ENCODE measurements around the gene DDX21. TPM values are rescaled to one million over a fixed set of nuclear protein-coding genes. Genes with fewer than 3 reads are reported as not detected.
A peak's percentile ranks its signal among the peaks of the same experiment; 100 is the strongest.
"Not testable (repeated sequence)": the region's sequence is repeated elsewhere in the genome, so short reads cannot be mapped to it uniquely, and the experiment has no call there.

Gene DDX21
- total RNA-seq, 2 donors from 2014 or later: 21.4 to 30.0 TPM

GRCh38 chr10:68957284-68957615, 1.3 kb downstream of the DDX21 start:
- Histone ChIP-seq H3K4me3 (peak overlapping the region; percentile 78 to 86), H3K9me3 (no peaks in the 10 kb centered on the region), H3K36me3 (peaks cover 21% of the 10 kb centered on the region), H3K4me1 (peaks cover 0 to 35% of the 10 kb centered on the region in 2 donors), H3K27ac (peak overlapping the region in 1 of 2 donors; percentile 82), H3K27me3 (no peaks in the 10 kb centered on the region)
- no peak for DNase-seq (ENCODE audit: low spot score)
- TF ChIP-seq, protein P1, sequence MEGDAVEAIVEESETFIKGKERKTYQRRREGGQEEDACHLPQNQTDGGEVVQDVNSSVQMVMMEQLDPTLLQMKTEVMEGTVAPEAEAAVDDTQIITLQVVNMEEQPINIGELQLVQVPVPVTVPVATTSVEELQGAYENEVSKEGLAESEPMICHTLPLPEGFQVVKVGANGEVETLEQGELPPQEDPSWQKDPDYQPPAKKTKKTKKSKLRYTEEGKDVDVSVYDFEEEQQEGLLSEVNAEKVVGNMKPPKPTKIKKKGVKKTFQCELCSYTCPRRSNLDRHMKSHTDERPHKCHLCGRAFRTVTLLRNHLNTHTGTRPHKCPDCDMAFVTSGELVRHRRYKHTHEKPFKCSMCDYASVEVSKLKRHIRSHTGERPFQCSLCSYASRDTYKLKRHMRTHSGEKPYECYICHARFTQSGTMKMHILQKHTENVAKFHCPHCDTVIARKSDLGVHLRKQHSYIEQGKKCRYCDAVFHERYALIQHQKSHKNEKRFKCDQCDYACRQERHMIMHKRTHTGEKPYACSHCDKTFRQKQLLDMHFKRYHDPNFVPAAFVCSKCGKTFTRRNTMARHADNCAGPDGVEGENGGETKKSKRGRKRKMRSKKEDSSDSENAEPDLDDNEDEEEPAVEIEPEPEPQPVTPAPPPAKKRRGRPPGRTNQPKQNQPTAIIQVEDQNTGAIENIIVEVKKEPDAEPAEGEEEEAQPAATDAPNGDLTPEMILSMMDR (IDR thresholded peaks at IDR 0.05): no peak

- H3K27ac ChIP-seq: no peak overlapping the region
- H3K36me3 ChIP-seq: peaks cover 25% of the 10 kb centered on the region
- DNase-seq (ENCODE audit: low spot score): no peak
- peak overlapping the region; percentile 78 to 86 for H3K4me3 ChIP-seq
- TF ChIP-seq, protein P1 (IDR thresholded peaks at IDR 0.05): no peak
- H3K9me3 ChIP-seq: no peaks in the 10 kb centered on the region
- peaks cover 0 to 35% of the 10 kb centered on the region in 2 donors for H3K4me1 ChIP-seq
- no peaks in the 10 kb centered on the region for H3K27me3 ChIP-seq
These were observed 1.7 kb downstream of the DDX21 start for GRCh38 chr10:68957654-68958053.

DNA sequence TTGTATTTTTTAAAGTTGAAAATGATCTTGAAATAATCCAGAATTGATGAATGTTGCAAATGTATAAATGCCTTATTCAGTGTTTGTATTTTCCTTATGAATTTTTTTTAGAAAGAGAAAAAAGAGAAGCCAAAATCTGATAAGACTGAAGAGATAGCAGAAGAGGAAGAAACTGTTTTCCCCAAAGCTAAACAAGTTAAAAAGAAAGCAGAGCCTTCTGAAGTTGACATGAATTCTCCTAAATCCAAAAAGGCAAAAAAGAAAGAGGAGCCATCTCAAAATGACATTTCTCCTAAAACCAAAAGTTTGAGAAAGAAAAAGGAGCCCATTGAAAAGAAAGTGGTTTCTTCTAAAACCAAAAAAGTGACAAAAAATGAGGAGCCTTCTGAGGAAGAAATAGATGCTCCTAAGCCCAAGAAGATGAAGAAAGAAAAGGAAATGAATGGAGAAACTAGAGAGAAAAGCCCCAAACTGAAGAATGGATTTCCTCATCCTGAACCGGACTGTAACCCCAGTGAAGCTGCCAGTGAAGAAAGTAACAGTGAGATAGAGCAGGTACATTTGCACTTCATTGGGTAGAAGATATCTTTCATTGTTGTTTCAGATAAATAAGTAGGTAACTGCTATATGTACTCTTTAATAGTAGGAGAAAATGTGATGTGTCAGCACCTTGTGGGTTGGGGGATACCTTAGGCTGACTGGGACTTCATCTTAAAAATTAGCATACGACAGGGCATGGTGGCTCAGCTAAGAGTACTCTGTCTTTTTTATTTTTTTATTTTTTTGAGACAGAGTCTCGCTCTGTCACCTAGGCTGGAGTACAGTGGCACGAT, 3.9 kb downstream of the DDX21 start:
- H3K36me3 ChIP-seq: peaks cover 47% of the 10 kb centered on the region
- no peaks in the 10 kb centered on the region for H3K27me3 ChIP-seq
- no peaks in the 10 kb centered on the region for H3K9me3 ChIP-seq
- H3K4me1 ChIP-seq: peaks cover 0 to 35% of the 10 kb centered on the region in 2 donors
- TF ChIP-seq, protein P1 (IDR thresholded peaks at IDR 0.05): no peak
- no peak overlapping the region for H3K27ac ChIP-seq
- no peak for DNase-seq (ENCODE audit: low spot score)
- H3K4me3 ChIP-seq: no peak overlapping the region

DNA sequence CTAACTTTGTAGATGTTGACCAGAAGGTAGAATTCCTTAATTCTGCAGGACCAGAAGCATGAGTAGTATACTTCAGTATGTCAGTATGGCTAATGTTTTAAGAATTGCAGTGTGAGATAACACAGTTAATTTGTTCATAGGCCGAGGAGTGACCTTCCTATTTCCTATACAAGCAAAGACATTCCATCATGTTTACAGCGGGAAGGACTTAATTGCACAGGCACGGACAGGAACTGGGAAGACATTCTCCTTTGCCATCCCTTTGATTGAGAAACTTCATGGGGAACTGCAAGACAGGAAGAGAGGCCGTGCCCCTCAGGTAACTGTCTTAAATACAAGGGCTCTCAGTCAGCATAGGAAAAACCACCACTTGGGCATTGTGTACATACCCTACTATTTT, 7.2 kb downstream of the DDX21 start:
- TF ChIP-seq, protein P1 (IDR thresholded peaks at IDR 0.05): no peak
- no peaks in the 10 kb centered on the region for H3K27me3 ChIP-seq
- H3K36me3 ChIP-seq: peaks cover 76% of the 10 kb centered on the region
- no peak overlapping the region for H3K27ac ChIP-seq
- DNase-seq (ENCODE audit: low spot score): no peak
- peaks cover 0 to 12% of the 10 kb centered on the region in 2 donors for H3K4me1 ChIP-seq
- H3K9me3 ChIP-seq: no peaks in the 10 kb centered on the region
- no peak overlapping the region for H3K4me3 ChIP-seq

GRCh38 chr10:68973975-68974374, 18.0 kb downstream of the DDX21 start:
- Histone ChIP-seq H3K9me3 (no peaks in the 10 kb centered on the region), H3K27ac (no peak overlapping the region), H3K4me3 (no peak overlapping the region), H3K36me3 (peaks cover 97% of the 10 kb centered on the region), H3K4me1 (no peaks in the 10 kb centered on the region), H3K27me3 (no peaks in the 10 kb centered on the region)
- TF ChIP-seq, protein P1 (IDR thresholded peaks at IDR 0.05): no peak
- no peak for DNase-seq (ENCODE audit: low spot score)

- H3K27ac ChIP-seq; H3K4me3 ChIP-seq; H3K27me3 ChIP-seq; H3K4me1 ChIP-seq; H3K9me3 ChIP-seq; DNase-seq (ENCODE audit: low spot score): not testable (repeated sequence)
- H3K36me3 ChIP-seq: peaks cover 93% of the 10 kb centered on the region
These were observed 20.0 kb downstream of the DDX21 start for GRCh38 chr10:68975936-68976473.

- H3K9me3 ChIP-seq; H3K27me3 ChIP-seq; DNase-seq (ENCODE audit: low spot score); H3K4me3 ChIP-seq; H3K4me1 ChIP-seq; H3K27ac ChIP-seq: not testable (repeated sequence)
- H3K36me3 ChIP-seq: peaks cover 77% of the 10 kb centered on the region
These were observed 23.8 kb downstream of the DDX21 start for GRCh38 chr10:68979738-68980137.

Measured in right atrium auricular region (tissue), 2 donors.